ENCODE results near the gene ITGA4. TPM values are rescaled to one million over a fixed set of nuclear protein-coding genes. Genes with fewer than 3 reads are reported as not detected.

Gene ITGA4
- total RNA-seq, 2 donors from 2014 or later: 4.1 to 6.7 TPM

- Histone ChIP-seq H3K27me3 (no peaks in the 10 kb centered on the region), H3K9ac (ENCODE audit: low read depth in 2 of 2, low read length in 2 of 2) (no peak overlapping the region), H3K36me3 (no peaks in the 10 kb centered on the region), H3K9me3 (no peaks in the 10 kb centered on the region), H3K4me1 (no peaks in the 10 kb centered on the region), H3K27ac (no peak overlapping the region), H3K4me3 (no peak overlapping the region)
- DNase-seq: no peak
- TF ChIP-seq, protein P1, sequence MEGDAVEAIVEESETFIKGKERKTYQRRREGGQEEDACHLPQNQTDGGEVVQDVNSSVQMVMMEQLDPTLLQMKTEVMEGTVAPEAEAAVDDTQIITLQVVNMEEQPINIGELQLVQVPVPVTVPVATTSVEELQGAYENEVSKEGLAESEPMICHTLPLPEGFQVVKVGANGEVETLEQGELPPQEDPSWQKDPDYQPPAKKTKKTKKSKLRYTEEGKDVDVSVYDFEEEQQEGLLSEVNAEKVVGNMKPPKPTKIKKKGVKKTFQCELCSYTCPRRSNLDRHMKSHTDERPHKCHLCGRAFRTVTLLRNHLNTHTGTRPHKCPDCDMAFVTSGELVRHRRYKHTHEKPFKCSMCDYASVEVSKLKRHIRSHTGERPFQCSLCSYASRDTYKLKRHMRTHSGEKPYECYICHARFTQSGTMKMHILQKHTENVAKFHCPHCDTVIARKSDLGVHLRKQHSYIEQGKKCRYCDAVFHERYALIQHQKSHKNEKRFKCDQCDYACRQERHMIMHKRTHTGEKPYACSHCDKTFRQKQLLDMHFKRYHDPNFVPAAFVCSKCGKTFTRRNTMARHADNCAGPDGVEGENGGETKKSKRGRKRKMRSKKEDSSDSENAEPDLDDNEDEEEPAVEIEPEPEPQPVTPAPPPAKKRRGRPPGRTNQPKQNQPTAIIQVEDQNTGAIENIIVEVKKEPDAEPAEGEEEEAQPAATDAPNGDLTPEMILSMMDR (IDR thresholded peaks at IDR 0.05): no peak
- intact Hi-C loops (cut with DNase I): no loop called here
Measured at GRCh38 chr2:181570059-181570458, 112.9 kb downstream of the ITGA4 start.

DNA sequence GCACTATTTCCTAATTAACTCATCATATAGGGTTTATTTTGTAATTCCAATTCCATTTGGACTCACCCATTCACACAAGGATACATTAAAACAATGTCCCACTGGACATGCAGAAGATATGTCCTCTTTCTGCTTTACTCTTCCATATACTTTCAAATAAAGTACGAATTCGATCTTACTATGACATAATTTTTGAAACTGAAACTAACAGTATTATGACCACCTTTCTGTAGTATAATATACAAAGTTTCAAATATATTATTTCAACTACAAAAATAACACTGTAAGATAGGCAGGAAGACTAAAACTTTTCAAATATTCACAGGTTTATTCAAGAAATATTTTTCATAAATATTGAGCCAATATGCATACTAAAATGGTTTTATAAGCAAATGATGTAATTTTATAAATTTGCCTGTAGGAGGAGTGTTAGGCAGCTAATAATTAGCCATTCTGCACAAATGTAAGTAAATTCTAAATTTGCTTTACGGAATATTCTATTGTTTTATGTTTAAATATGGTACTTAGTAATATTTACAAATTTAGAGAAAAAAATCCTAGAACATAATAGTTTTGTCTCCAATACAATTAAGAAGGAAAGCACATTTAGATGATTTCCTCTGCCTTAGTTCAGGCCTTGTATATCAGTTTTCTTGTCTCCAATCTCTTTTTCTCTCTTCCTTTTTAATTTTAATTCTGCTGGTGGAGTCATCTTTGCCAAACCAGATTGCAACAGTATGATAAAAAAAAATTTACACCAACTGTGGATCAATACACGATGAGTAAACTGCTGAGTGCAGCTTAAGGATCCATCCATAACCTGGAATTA, 113.9 kb downstream of the ITGA4 start:
- TF ChIP-seq, protein P1 (IDR thresholded peaks at IDR 0.05): no peak
- H3K36me3 ChIP-seq: no peaks in the 10 kb centered on the region
- no peak for DNase-seq
- intact Hi-C loops (cut with DNase I): no loop called here
- no peaks in the 10 kb centered on the region for H3K9me3 ChIP-seq
- no peak overlapping the region for H3K9ac ChIP-seq (ENCODE audit: low read depth in 2 of 2, low read length in 2 of 2)
- no peak overlapping the region for H3K27ac ChIP-seq
- no peaks in the 10 kb centered on the region for H3K27me3 ChIP-seq
- no peak overlapping the region for H3K4me3 ChIP-seq
- H3K4me1 ChIP-seq: no peaks in the 10 kb centered on the region

DNA sequence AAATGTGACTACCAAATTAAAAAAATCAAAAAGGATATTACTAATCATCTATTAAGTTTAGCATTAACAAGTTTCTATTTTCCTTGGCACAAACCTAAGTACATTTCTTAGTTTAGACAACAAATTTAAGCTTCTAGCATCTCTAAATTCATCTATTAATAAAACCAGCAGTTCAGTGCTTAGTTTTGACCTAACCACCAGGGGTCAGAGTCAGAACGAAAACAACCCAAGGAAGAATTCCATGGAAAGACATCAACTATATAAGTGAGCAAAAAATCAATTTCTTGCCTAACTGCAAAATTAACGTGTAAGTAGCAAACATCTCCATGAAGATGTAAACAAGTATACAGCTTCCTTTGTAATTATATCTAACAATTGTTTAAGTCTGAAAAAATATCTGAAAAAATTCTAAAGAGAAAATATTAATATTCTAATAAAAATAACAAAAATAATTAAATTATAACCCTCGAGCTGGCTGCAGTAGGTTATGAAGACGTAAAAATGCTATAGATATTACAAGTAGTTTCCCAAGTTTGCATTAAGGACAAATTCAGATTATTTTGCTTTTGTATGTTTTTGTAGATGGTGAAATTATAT, 116.1 kb downstream of the ITGA4 start:
- TF ChIP-seq, protein P1 (IDR thresholded peaks at IDR 0.05): peak; percentile 35
- Histone ChIP-seq H3K4me1 (no peaks in the 10 kb centered on the region), H3K27ac (no peak overlapping the region), H3K27me3 (no peaks in the 10 kb centered on the region), H3K9me3 (no peaks in the 10 kb centered on the region), H3K36me3 (no peaks in the 10 kb centered on the region), H3K9ac (ENCODE audit: low read depth in 2 of 2, low read length in 2 of 2) (no peak overlapping the region), H3K4me3 (no peak overlapping the region)
- intact Hi-C loops (cut with DNase I): no loop called here
- no peak for DNase-seq

GRCh38 chr2:181574321-181574720, 117.1 kb downstream of the ITGA4 start:
- intact Hi-C loops (cut with DNase I): no loop called here
- Histone ChIP-seq H3K9me3 (no peaks in the 10 kb centered on the region), H3K27me3 (no peaks in the 10 kb centered on the region), H3K4me1 (no peaks in the 10 kb centered on the region), H3K4me3 (no peak overlapping the region), H3K36me3 (no peaks in the 10 kb centered on the region), H3K9ac (ENCODE audit: low read depth in 2 of 2, low read length in 2 of 2) (no peak overlapping the region), H3K27ac (no peak overlapping the region)
- TF ChIP-seq, protein P1 (IDR thresholded peaks at IDR 0.05): no peak
- DNase-seq: no peak

DNA sequence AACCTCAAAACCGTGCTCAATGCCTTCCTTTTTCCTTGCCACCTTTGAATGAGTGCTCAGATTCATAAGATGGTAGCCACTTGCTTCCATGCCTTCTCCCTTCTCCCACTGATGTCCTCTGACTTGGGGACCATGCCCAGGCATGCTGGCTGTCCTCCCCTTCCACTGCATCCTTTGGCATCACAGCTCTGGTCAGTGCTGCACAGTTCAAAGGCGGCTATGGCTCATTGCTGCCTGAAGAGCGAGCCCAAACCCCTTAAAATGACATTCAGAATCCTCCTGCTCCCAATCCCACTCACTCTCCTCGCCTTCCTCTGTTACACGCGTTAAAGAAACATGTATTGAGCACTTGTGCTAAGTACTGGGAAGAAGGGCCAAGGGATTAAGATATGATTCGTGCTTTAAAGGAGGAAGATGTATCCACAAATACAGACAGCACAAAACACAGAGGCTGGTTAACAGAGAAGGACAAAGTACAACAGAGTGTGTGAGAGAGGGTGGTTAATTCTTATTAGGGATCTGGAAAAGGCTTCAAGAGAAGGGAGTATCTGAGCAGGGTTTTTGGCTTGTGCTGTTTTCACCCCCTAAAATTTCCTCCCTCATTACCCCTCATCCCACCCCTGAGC, 118.0 kb downstream of the ITGA4 start:
- TF ChIP-seq, protein P1 (IDR thresholded peaks at IDR 0.05): no peak
- Histone ChIP-seq H3K9me3 (no peaks in the 10 kb centered on the region), H3K4me3 (no peak overlapping the region), H3K9ac (ENCODE audit: low read depth in 2 of 2, low read length in 2 of 2) (no peak overlapping the region), H3K27me3 (no peaks in the 10 kb centered on the region), H3K36me3 (no peaks in the 10 kb centered on the region), H3K4me1 (no peaks in the 10 kb centered on the region), H3K27ac (no peak overlapping the region)
- DNase-seq: no peak
- intact Hi-C loops (cut with DNase I): loop anchor here (5.0 kb wide), 1 partner anchor 142 kb away; no protein-coding TSS in a partner anchor
